Right lobe of liver (tissue), 6 donors: ENCODE measurements around the gene AIP. TPM values are rescaled to one million over a fixed set of nuclear protein-coding genes. Genes with fewer than 3 reads are reported as not detected.

Source experiments
- ATAC-seq, 4 donors: fragments of 200-7000 bp; cut with Tn5 transposase; one replicate each; pipeline ENCODE4 v1.9.1; 2020; ENCODE audit warnings: mild to moderate bottlenecking in 4 of 4, moderate library complexity in 4 of 4
- DNase-seq, 3 donors: peaks; one replicate each; pipeline ENCODE4 v3.0.0-alpha.2; 2020
- H3K27ac ChIP-seq, 3 donors: fragments of 200-600 bp; one replicate each; pipeline ENCODE4 v1.8.0; 2022
- H3K27me3 ChIP-seq, 2 donors: fragments of 200-600 bp; one replicate each; pipeline ENCODE4 v1.8.0; 2022
- H3K36me3 ChIP-seq, 4 donors: fragments of 200-600 bp; sonication (generic) in 1 of 4; one replicate each; pipeline versions ENCODE4 v1.5.1 to v1.8.0; 2017 to 2022; ENCODE audit warnings: control low read depth in 1 of 4
- H3K4me1 ChIP-seq, 4 donors: fragments of 200-600 bp; sonication (generic) in 1 of 4; one replicate each; pipeline versions ENCODE4 v1.5.1 to v1.8.0; 2017 to 2022; ENCODE audit warnings: control low read depth in 1 of 4
- H3K4me3 ChIP-seq, 3 donors: fragments of 200-600 bp; one replicate each; pipeline ENCODE4 v1.8.0; 2022
- H3K9me3 ChIP-seq, 4 donors: fragments of 200-600 bp; sonication (generic) in 1 of 4; one replicate each; pipeline versions ENCODE4 v1.5.1 to v1.8.0; 2017 to 2022; ENCODE audit warnings: control low read depth in 1 of 4
- POLR2A ChIP-seq: fragments of 450-650 bp; IDR thresholded peaks from one replicate; pipeline ENCODE4 v1.6.1; 2017; ENCODE audit warnings: antibody characterized with exemption, mild to moderate bottlenecking
- WGBS: methylation state at CpG from one replicate; pipeline ENCODE4 v1.1.6; 2018; ENCODE audit warnings: low coverage, low lambda C conversion rate; ENCODE audit not compliant: insufficient coverage; ENCODE audit errors: missing lambda C conversion rate; 5-methylcytosine and 5-hydroxymethylcytosine counted together
- intact Hi-C, 2 donors: fragments of 100-400 bp; cut with DNase I; formaldehyde crosslinking; loops; one replicate each; pipeline versions ENCODE4 v1.11.2 to v1.14.1; 2022
- total RNA-seq, 6 experiments: library from RNA; depleted of rRNA in 2 of 6; stranded (reverse); fragments of >200 nt in 2 of 6; fragmentation: NEBNext Ultra II Directional in 3 of 6; extraction: Animal tissue kit (Norgen Biotek cat#: 25700) in 3 of 6; gene quantifications; one replicate each; pipeline versions ENCODE4 v1.1.0 to v1.2.4, GENCODE V29; 2016 to 2023
- TF ChIP-seq, protein P1 (sequence below), 4 donors: fragments of 200-600 bp in 3 of 4; fragments of 450-650 bp in 1 of 4; IDR thresholded peaks; one replicate each; pipeline versions ENCODE4 v1.5.1 to v1.8.0; 2016 to 2022; ENCODE audit warnings: antibody characterized with exemption in 4 of 4, mild to moderate bottlenecking in 2 of 4
- donor health status: DM: no; HTN: yes; CAD: no.
- donor health status: DM: no; HTN: no; CAD: no.
- donor health status: DM: no; HTN: no; CAD: no.
- donor health status: DM: no; HTN: yes; CAD: no.
- donor health status: DM: no; HTN: yes; CAD: no.

The AIP gene
- total RNA-seq, 6 experiments from 2014 or later = 20.8 to 33.9 (median 25.7) TPM

DNA sequence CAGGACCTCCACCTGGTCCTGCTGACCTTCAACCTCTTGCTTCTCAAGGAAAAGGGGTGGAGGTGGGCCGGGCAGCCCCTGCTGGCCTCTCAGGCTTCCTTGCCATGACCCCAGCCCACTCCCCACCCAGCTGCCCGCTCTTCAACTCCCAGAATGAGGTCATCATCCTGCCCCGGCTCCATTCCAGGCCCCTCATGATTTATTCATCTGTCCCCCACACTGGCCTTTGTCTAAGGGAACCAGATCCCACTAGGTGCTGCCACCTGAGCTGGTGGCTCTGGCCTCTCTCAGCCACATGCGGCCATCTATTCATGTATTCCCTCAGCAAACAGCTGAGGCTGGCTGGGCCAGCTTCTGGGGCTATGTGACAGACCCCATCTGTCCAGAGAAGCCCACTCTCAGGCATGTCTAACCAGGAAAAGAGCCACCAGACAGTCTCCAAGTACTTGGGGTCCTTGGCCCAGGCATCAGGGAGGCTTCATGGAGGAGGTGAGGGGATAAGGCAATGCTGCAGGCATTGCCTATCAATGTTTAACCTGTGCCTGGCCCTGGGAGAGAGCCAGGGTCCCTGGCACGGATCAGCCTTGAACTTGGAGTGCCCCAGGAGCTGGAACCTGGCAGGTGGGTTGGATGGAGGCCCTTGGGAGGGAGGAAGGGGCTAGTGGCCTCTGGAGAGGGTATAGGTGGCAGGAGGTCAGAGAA lies 42.6 kb downstream of the AIP start:
- Histone ChIP-seq H3K4me3 (no peak overlapping the region), H3K36me3 (no peaks in the 10 kb centered on the region), H3K27ac (peak overlapping the region in 1 of 3 donors; percentile 43), H3K27me3 (no peaks in the 10 kb centered on the region), H3K4me1 (peaks cover 0 to 11% (median 4%) of the 10 kb centered on the region in 4 donors), H3K9me3 (no peaks in the 10 kb centered on the region)
- DNase-seq (peak; percentile 70 to 82 (median 78)), ATAC-seq (peak; percentile 66 to 89 (median 88))
- WGBS = 78% methylated on average over 3 of the region's 5 CpGs
- intact Hi-C loops = no loop called here
- TF ChIP-seq, protein P1, sequence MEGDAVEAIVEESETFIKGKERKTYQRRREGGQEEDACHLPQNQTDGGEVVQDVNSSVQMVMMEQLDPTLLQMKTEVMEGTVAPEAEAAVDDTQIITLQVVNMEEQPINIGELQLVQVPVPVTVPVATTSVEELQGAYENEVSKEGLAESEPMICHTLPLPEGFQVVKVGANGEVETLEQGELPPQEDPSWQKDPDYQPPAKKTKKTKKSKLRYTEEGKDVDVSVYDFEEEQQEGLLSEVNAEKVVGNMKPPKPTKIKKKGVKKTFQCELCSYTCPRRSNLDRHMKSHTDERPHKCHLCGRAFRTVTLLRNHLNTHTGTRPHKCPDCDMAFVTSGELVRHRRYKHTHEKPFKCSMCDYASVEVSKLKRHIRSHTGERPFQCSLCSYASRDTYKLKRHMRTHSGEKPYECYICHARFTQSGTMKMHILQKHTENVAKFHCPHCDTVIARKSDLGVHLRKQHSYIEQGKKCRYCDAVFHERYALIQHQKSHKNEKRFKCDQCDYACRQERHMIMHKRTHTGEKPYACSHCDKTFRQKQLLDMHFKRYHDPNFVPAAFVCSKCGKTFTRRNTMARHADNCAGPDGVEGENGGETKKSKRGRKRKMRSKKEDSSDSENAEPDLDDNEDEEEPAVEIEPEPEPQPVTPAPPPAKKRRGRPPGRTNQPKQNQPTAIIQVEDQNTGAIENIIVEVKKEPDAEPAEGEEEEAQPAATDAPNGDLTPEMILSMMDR (IDR thresholded peaks at IDR 0.05) = no peak
- TF ChIP-seq POLR2A = no peak

DNA sequence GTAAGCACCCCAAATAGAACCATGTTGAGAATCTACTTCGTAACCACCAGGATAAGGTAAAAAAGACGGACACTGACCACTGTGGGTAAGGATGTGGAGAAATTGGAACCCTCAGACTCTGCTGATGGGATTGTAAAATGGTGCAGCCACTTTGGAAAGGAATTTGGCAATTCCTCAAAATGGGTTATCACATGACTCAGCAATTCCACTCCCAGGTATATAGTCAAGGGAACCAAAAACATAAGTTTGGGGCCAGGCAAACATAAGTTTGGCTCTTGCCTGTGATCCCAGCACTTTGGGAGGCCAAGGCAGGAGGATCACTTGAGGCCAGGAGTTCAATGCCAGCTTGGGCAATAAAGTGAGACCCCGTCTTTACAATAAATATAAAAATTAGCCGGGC lies 45.5 kb downstream of the AIP start:
- intact Hi-C loops = no loop called here
- 93% methylated on average over 4 of the region's 4 CpGs for WGBS
- H3K27ac ChIP-seq = no peak overlapping the region
- peaks cover 0 to 11% (median 4%) of the 10 kb centered on the region in 4 donors for H3K4me1 ChIP-seq
- no peak for ATAC-seq
- no peak for TF ChIP-seq POLR2A
- TF ChIP-seq, protein P1 (IDR thresholded peaks at IDR 0.05) = no peak
- H3K4me3 ChIP-seq = no peak overlapping the region
- no peaks in the 10 kb centered on the region for H3K36me3 ChIP-seq
- H3K9me3 ChIP-seq = no peaks in the 10 kb centered on the region
- no peaks in the 10 kb centered on the region for H3K27me3 ChIP-seq
- no peak for DNase-seq

DNA sequence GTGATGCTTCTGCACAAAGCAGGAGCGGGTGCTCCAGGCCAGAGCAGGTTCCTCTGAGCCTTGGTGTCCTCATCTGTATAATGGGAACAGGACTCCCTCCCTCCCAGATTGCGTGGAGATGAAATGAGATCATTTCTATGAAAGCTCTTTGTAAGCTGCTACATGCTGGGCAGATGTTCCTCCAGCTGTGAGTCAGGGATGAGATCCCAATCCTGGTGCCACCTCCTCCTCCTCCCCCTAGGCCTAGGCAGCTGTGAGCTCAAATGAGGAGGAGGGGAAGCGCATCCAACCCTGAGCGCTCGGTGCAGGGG lies 47.4 kb downstream of the AIP start:
- H3K4me3 ChIP-seq = no peak overlapping the region
- DNase-seq (no peak), ATAC-seq (no peak)
- no peak overlapping the region for H3K27ac ChIP-seq
- TF ChIP-seq, protein P1 (IDR thresholded peaks at IDR 0.05) = no peak
- TF ChIP-seq POLR2A = no peak
- no peaks in the 10 kb centered on the region for H3K9me3 ChIP-seq
- 80% methylated on average over 1 of the region's 5 CpGs for WGBS
- H3K4me1 ChIP-seq = peaks cover 0 to 9% (median 3%) of the 10 kb centered on the region in 4 donors
- no peaks in the 10 kb centered on the region for H3K27me3 ChIP-seq
- no peaks in the 10 kb centered on the region for H3K36me3 ChIP-seq
- intact Hi-C loops = no loop called here

DNA sequence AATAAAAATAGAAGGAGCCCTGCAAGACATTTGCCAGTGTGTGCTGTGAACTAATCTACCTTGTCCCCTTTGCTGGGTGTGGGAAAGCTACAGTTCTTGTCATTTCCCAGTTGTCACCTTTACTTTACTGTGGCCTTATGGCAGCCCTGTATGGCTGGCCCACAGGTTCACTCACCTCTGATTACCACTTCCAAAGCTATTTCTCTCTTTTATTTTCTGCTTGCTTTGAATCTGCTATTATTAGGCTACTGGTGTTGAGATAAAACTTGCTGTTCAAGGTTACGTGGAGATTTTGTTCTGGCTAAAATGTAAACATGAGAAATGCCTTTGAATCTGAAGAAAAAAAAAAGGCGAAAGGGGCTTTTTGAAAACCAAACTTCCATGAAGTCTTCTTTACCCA lies 50.1 kb downstream of the AIP start:
- ATAC-seq = no peak
- no peak overlapping the region for H3K4me3 ChIP-seq
- DNase-seq = no peak
- H3K27ac ChIP-seq = no peak overlapping the region
- intact Hi-C loops = no loop called here
- TF ChIP-seq, protein P1 (IDR thresholded peaks at IDR 0.05) = no peak
- no peak for TF ChIP-seq POLR2A
- no peaks in the 10 kb centered on the region for H3K4me1 ChIP-seq
- H3K36me3 ChIP-seq = no peaks in the 10 kb centered on the region
- H3K9me3 ChIP-seq = no peaks in the 10 kb centered on the region
- no peaks in the 10 kb centered on the region for H3K27me3 ChIP-seq
- WGBS = 90% methylated on average over 2 of the region's 2 CpGs
